Kidney epithelial cell (primary cell): ENCODE data around the gene CDH12. TPM values are rescaled to one million over a fixed set of nuclear protein-coding genes. Genes with fewer than 3 reads are reported as not detected.
"Not testable (repeated sequence)": the region's sequence is repeated elsewhere in the genome, so short reads cannot be mapped to it uniquely, and the experiment has no call there.

Experiments
- DNase-seq: peaks from one replicate; pipeline ENCODE4 v3.0.0-alpha.2; 2010; ENCODE audit warnings: low read depth
- H3K27me3 ChIP-seq: 2 replicates; pipeline ENCODE4 v1.6.0; 2011; ENCODE audit warnings: low read length; ENCODE audit not compliant: control insufficient read depth, insufficient read depth
- H3K36me3 ChIP-seq: 2 replicates; pipeline ENCODE4 v1.5.1; 2011; ENCODE audit warnings: low read length; ENCODE audit not compliant: control insufficient read depth, insufficient read depth
- H3K4me3 ChIP-seq: 2 replicates; pipeline ENCODE4 v1.5.1; 2011; ENCODE audit warnings: low read depth, mild to moderate bottlenecking, control low read depth, low read length
- CTCF ChIP-seq: IDR thresholded peaks from 2 replicates; pipeline ENCODE4 v1.5.1; 2011; ENCODE audit warnings: mild to moderate bottlenecking, moderate library complexity, low read length, control low read depth, inconsistent platforms; ENCODE audit not compliant: insufficient read depth, poor library complexity, severe bottlenecking
- total RNA-seq: library from RNA; depleted of rRNA; stranded (reverse); fragments of >200 nt; gene quantifications from 2 replicates; pipeline ENCODE4 v1.2.3, GENCODE V29; 2015

Gene CDH12
- total RNA-seq, 1 donor from 2014 or later = not detected

GRCh38 chr5:22164910-22165748 is 688.0 kb downstream of the CDH12 start:
- H3K36me3 ChIP-seq, DNase-seq, H3K4me3 ChIP-seq, H3K27me3 ChIP-seq: not testable (repeated sequence)

- not testable (repeated sequence) for H3K4me3 ChIP-seq, H3K27me3 ChIP-seq, DNase-seq, H3K36me3 ChIP-seq
Observed at GRCh38 chr5:22156953-22157352, 696.2 kb downstream of the CDH12 start.

DNA sequence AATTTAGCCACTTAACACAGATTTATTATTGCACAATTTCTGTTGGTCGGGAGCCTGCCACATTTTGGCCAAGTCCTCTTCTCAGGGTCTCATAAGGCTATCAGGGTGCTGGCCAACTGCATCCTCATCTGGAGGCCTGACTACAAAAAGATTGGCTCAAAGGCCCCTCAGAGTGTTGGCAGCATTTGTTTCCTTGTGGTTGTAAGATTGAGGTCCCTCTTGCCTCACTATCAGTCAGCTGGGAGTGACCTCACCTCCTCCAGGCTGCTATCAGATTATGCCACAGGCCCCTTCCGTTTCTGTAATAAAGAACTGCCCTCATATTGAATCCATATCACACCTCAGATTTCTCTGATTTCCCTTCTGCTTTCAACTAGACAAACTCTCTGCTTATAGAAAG is 698.4 kb downstream of the CDH12 start:
- H3K4me3 ChIP-seq, H3K27me3 ChIP-seq, H3K36me3 ChIP-seq, DNase-seq: not testable (repeated sequence)

DNA sequence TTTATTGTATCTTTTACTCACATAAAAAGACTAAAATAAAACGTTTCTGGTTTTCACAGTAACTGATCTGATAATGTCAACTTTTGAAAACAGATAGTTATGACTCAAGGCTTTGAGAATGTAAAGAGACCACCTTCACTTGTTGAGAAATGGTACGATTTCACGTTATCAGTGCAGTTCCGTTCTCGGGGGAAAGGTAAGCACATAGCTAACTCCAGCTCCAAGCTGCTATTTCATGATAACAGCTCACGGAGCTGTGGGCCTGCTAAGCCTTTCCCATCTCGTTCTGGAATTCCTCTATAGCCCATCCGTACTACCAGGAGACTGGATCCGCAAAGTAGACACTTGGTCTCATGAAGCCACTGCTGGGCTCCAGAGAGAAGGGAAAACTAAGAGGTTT is 701.3 kb downstream of the CDH12 start:
- not testable (repeated sequence) for H3K27me3 ChIP-seq, DNase-seq, H3K4me3 ChIP-seq, H3K36me3 ChIP-seq

DNA sequence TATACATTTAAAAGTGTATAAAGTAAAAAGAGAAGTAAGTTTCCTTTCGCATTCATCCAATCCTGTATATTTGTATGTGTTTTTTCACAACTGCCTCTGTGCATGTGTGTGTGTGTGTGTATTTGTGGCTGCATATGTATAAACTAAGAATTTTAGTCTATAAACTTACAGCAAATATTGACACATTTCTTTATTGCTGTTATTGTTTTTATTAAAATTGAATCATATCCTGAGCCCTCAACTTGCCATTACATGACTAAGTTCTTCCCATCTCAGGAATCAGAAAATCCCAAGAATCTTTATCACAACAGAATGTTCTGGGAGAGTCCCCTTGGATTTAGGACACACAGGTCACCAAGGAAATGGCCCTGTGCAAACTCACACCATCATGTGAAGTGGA is 712.7 kb downstream of the CDH12 start:
- H3K27me3 ChIP-seq, DNase-seq, H3K36me3 ChIP-seq: not testable (repeated sequence)

DNA sequence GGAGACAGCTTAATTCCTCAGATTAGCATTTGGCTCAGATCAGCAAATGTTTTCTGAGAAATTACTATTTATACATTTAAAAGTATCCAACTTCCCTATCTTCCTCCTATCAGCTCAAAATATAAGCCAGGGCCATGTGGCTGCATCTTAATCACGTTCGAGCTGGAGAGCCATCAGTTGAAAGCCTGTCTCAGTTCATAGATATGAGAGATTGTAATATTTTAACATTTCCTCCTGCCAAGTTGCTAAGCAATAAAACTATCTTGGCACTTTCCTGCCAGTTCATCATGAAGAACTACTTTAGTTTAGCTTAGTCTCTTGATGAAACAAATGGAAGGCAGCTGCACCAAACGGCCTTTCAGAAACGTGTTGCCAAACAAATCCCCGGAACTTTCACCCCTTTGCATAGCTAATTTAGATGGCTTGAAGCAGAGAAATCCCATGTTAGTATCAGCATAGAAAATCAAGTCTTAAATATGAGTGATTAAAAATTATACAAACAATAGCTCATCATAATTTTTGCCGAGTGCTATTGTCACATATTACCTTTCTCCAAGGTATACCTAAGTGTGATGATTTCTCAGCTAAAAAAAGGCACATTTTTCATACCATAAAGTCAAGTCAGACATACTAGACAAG is 713.4 kb downstream of the CDH12 start:
- H3K27me3 ChIP-seq, H3K36me3 ChIP-seq, H3K4me3 ChIP-seq, DNase-seq: not testable (repeated sequence)

More for the DNA sequence above, 712.7 kb downstream of the CDH12 start:
- not testable (repeated sequence) for H3K4me3 ChIP-seq

GRCh38 chr5:22111320-22111719 is 741.8 kb downstream of the CDH12 start:
- Histone ChIP-seq H3K27me3 (no peaks in the 10 kb centered on the region), H3K4me3 (no peak overlapping the region), H3K36me3 (no peaks in the 10 kb centered on the region)
- no peak for TF ChIP-seq CTCF
- DNase-seq = no peak

GRCh38 chr5:22109315-22109714 is 743.8 kb downstream of the CDH12 start:
- DNase-seq = no peak
- H3K27me3 ChIP-seq = no peaks in the 10 kb centered on the region
- no peak overlapping the region for H3K4me3 ChIP-seq
- no peak for TF ChIP-seq CTCF
- no peaks in the 10 kb centered on the region for H3K36me3 ChIP-seq

GRCh38 chr5:22108545-22108944 is 744.6 kb downstream of the CDH12 start:
- DNase-seq = no peak
- Histone ChIP-seq H3K4me3 (no peak overlapping the region), H3K36me3 (no peaks in the 10 kb centered on the region), H3K27me3 (no peaks in the 10 kb centered on the region)
- TF ChIP-seq CTCF = no peak
